Stimulated activated CD4-positive, alpha-beta T cell treated with anti-CD3 and anti-CD28 coated beads, Interleukin-2, amount 100 ng/mL, for 4 hours (primary cell): ENCODE measurements around the gene REC8.
"Not testable (repeated sequence)": the region's sequence is repeated elsewhere in the genome, so short reads cannot be mapped to it uniquely, and the experiment has no call there.

Experiments used
- DNase-seq: peaks from one replicate; pipeline ENCODE4 v3.0.0-alpha.2; 2020; ENCODE audit warnings: low read depth

Gene REC8

GRCh38 chr14:24184104-24184970 lies 12.5 kb downstream of the REC8 start:
- no peak for DNase-seq

GRCh38 chr14:24185026-24185425 lies 13.1 kb downstream of the REC8 start:
- DNase-seq: no peak

- DNase-seq: no peak
Observed at GRCh38 chr14:24185741-24186140, 13.9 kb downstream of the REC8 start.

- DNase-seq: no peak
Observed at GRCh38 chr14:24186831-24187538, 15.1 kb downstream of the REC8 start.

GRCh38 chr14:24187539-24187915 lies 15.6 kb downstream of the REC8 start:
- DNase-seq: no peak

- peak; percentile 95 for DNase-seq
Observed at GRCh38 chr14:24188251-24189058, 16.6 kb downstream of the REC8 start, which contains the start of gene IPO4. IPO4 (minus strand) TSS chr14:24188816; CDS start chr14:24188787, 29 bp downstream.

GRCh38 chr14:24189059-24189375 lies 17.1 kb downstream of the REC8 start:
- no peak for DNase-seq

- no peak for DNase-seq
Observed at GRCh38 chr14:24189460-24189859, 17.6 kb downstream of the REC8 start.

- no peak for DNase-seq
Observed at GRCh38 chr14:24190416-24190815, 18.5 kb downstream of the REC8 start.

- no peak for DNase-seq
Observed at GRCh38 chr14:24192933-24193332, 21.1 kb downstream of the REC8 start.

- no peak for DNase-seq
Observed at GRCh38 chr14:24194186-24194872, 22.4 kb downstream of the REC8 start.

GRCh38 chr14:24194873-24195185 lies 22.9 kb downstream of the REC8 start:
- DNase-seq: no peak

- peak; percentile 83 for DNase-seq
Observed at GRCh38 chr14:24195186-24196070, 23.5 kb downstream of the REC8 start, which contains the start of gene TM9SF1. TM9SF1 (minus strand) TSS chr14:24195441; CDS start chr14:24195019, 422 bp downstream.

- DNase-seq: no peak
Observed at GRCh38 chr14:24196071-24197055, 24.5 kb downstream of the REC8 start.

GRCh38 chr14:24197056-24197450 lies 25.2 kb downstream of the REC8 start:
- DNase-seq: no peak

- DNase-seq: no peak
Observed at GRCh38 chr14:24198814-24199524, 27.1 kb downstream of the REC8 start.

GRCh38 chr14:24202538-24202937 lies 30.7 kb downstream of the REC8 start:
- DNase-seq: not testable (repeated sequence)

GRCh38 chr14:24203249-24203886 lies 31.5 kb downstream of the REC8 start:
- not testable (repeated sequence) for DNase-seq
